Measurements from ENCODE around the gene FAM151A. TPM values are rescaled to one million over a fixed set of nuclear protein-coding genes. Genes with fewer than 3 reads are reported as not detected.
A peak's percentile ranks its signal among the peaks of the same experiment; 100 is the strongest.

FAM151A gene
- total RNA-seq, 4 donors from 2014 or later: not detected

- no peak for TF ChIP-seq CTCF (IDR thresholded peaks at IDR 0.05 in 4 of 5, conservative IDR thresholded peaks at IDR 0.05 in 1 of 5)
- TF ChIP-seq POLR2A (IDR thresholded peaks at IDR 0.05): no peak
- intact Hi-C loops (cut with DNase I; ENCODE audit: low total_unique reads): loop anchor here (5.0 to 10.0 kb wide), 3 partner anchors 176 to 342 kb away; partner anchors contain the start of genes DHCR24 and SSBP3
- peaks cover 53 to 55% of the 10 kb centered on the region in 2 donors for H3K4me1 ChIP-seq
Measured at GRCh38 chr1:54583307-54583686, 40.0 kb downstream of the FAM151A start.

GRCh38 chr1:54582566-54583306 is 40.6 kb downstream of the FAM151A start:
- intact Hi-C loops (cut with DNase I; ENCODE audit: low total_unique reads): loop anchor here (5.0 to 10.0 kb wide), 3 partner anchors 175 to 342 kb away; partner anchors contain the start of genes DHCR24 and SSBP3

More at GRCh38 chr1:54583307-54583686, 40.0 kb downstream of the FAM151A start:
- Histone ChIP-seq H3K36me3 (no peaks in the 10 kb centered on the region), H3K27ac (peak overlapping the region; percentile 85 to 98 (median 95)), H3K9me3 (no peaks in the 10 kb centered on the region), H3K4me3 (no peak overlapping the region), H3K27me3 (no peaks in the 10 kb centered on the region)
- in situ Hi-C loops (cut with MboI; ENCODE audit: low sequenced_read_pairs in 4 of 4): no loop called here
- DNase-seq (no peak), ATAC-seq (no peak)

GRCh38 chr1:54581621-54582035 is 41.7 kb downstream of the FAM151A start:
- peak overlapping the region; percentile 85 to 98 (median 95) for H3K27ac ChIP-seq
- no peak overlapping the region for H3K4me3 ChIP-seq
- TF ChIP-seq CTCF (IDR thresholded peaks at IDR 0.05 in 4 of 5, conservative IDR thresholded peaks at IDR 0.05 in 1 of 5) (peak in 2 of 5 experiments; percentile 10 to 15), POLR2A (IDR thresholded peaks at IDR 0.05) (peak; percentile 74 to 86)
- in situ Hi-C loops (cut with MboI; ENCODE audit: low sequenced_read_pairs in 4 of 4) (no loop called here), intact Hi-C loops (cut with DNase I; ENCODE audit: low total_unique reads) (loop anchor here (1.0 to 10.0 kb wide), 4 partner anchors 33 to 343 kb away; partner anchors contain the start of genes ACOT11, DHCR24 and SSBP3)
- H3K4me1 ChIP-seq: peaks cover 63 to 69% of the 10 kb centered on the region in 2 donors
- H3K9me3 ChIP-seq: no peaks in the 10 kb centered on the region
- no peaks in the 10 kb centered on the region for H3K36me3 ChIP-seq
- H3K27me3 ChIP-seq: no peaks in the 10 kb centered on the region
- DNase-seq (peak; percentile 95 to 99), ATAC-seq (peak; percentile 73 to 78)

More at GRCh38 chr1:54582566-54583306, 40.6 kb downstream of the FAM151A start:
- no peak for TF ChIP-seq CTCF (IDR thresholded peaks at IDR 0.05 in 4 of 5, conservative IDR thresholded peaks at IDR 0.05 in 1 of 5)
- no peak for TF ChIP-seq POLR2A (IDR thresholded peaks at IDR 0.05)
- H3K27ac ChIP-seq: peak overlapping the region; percentile 85 to 98 (median 95)
- peaks cover 59 to 61% of the 10 kb centered on the region in 2 donors for H3K4me1 ChIP-seq
- H3K4me3 ChIP-seq: no peak overlapping the region
- no peak for DNase-seq
- in situ Hi-C loops (cut with MboI; ENCODE audit: low sequenced_read_pairs in 4 of 4): no loop called here
- no peaks in the 10 kb centered on the region for H3K27me3 ChIP-seq
- ATAC-seq: no peak
- no peaks in the 10 kb centered on the region for H3K9me3 ChIP-seq
- no peaks in the 10 kb centered on the region for H3K36me3 ChIP-seq

GRCh38 chr1:54580856-54581550 is 42.3 kb downstream of the FAM151A start:
- peak in 1 of 2 donors; percentile 4 for ATAC-seq
- no peak for DNase-seq
- peaks cover 63 to 70% of the 10 kb centered on the region in 2 donors for H3K4me1 ChIP-seq
- no peaks in the 10 kb centered on the region for H3K9me3 ChIP-seq
- in situ Hi-C loops (cut with MboI; ENCODE audit: low sequenced_read_pairs in 4 of 4): no loop called here
- no peaks in the 10 kb centered on the region for H3K27me3 ChIP-seq
- H3K4me3 ChIP-seq: no peak overlapping the region
- intact Hi-C loops (cut with DNase I; ENCODE audit: low total_unique reads): loop anchor here (1.0 to 10.0 kb wide), 4 partner anchors 33 to 344 kb away; partner anchors contain the start of genes ACOT11, DHCR24 and SSBP3
- H3K27ac ChIP-seq: peak overlapping the region; percentile 85 to 98 (median 95)
- TF ChIP-seq POLR2A (IDR thresholded peaks at IDR 0.05) (no peak), CTCF (IDR thresholded peaks at IDR 0.05 in 4 of 5, conservative IDR thresholded peaks at IDR 0.05 in 1 of 5) (no peak)
- no peaks in the 10 kb centered on the region for H3K36me3 ChIP-seq

All from gastrocnemius medialis (tissue), 4 donors.